Activated naive CD8-positive, alpha-beta T cell (primary cell): ENCODE measurements around the gene ABO.
A peak's percentile ranks its signal among the peaks of the same experiment; 100 is the strongest.
"Not testable (repeated sequence)": the region's sequence is repeated elsewhere in the genome, so short reads cannot be mapped to it uniquely, and the experiment has no call there.

Experiments
- H3K27ac Mint-ChIP-seq: one replicate; pipeline ENCODE4 v1.8.0; 2021; ENCODE audit warnings: mixed read lengths
- H3K27me3 Mint-ChIP-seq: one replicate; pipeline ENCODE4 v1.8.0; 2021; ENCODE audit warnings: mixed read lengths
- H3K36me3 Mint-ChIP-seq: one replicate; pipeline ENCODE4 v1.8.0; 2021; ENCODE audit warnings: mixed read lengths
- H3K4me1 Mint-ChIP-seq: one replicate; pipeline ENCODE4 v1.8.0; 2021; ENCODE audit warnings: low read depth, mixed read lengths
- H3K4me3 Mint-ChIP-seq: one replicate; pipeline ENCODE4 v1.8.0; 2021; ENCODE audit warnings: mild to moderate bottlenecking, mixed read lengths
- H3K9me3 Mint-ChIP-seq: one replicate; pipeline ENCODE4 v1.8.0; 2021; ENCODE audit warnings: low read depth, mixed read lengths

The ABO gene

DNA sequence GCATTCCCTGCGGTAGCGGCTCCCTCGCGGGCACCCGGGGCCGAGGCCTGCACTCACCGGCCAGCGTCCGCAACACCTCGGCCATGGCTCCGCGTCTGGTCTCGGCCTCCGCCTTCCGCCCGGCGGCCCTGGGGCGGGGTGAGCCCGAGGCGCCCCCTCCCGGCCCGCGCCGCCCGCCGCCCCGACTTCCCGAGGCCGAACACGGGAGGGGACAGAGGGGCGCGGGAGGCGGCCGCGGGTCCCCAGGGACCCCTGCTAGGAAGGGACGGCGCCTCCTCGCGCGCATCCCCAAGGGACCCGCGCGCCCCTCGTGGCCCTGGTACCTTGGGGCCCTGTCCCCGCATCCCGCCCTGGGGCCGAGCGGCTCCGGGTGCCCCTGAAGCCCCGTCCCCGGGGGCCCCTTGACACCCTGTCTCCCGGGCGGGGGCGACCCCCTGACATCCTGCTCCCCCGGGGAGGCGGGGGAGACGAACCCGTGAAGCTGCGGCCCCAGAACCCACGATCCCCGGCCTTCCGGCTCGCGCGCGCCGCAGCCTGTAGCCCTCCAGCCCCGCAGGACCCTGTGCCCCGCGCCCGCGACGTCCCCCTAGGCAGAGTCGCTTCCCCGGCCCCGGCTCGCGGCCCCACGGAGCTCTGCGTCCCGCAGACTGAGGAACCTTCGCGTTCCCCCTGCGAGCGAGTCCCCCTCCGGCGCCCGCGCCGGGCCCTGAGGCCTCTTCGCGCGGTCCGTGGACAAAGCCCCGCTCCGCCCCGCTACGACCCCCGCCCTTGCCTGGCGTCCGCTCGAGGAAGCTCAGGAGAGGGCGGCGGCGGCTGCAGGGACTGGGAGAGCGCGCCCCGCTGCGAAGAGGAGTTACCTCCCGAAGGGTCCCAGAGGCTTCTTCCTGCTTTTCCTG, at the start of gene ABO:
ABO (minus strand) TSS at position 97 of the 896 bp plus-strand sequence.
- peaks cover 4% of the 10 kb centered on the region for H3K4me1 Mint-ChIP-seq
- H3K27me3 Mint-ChIP-seq: peaks cover 22% of the 10 kb centered on the region
- H3K9me3 Mint-ChIP-seq: no peaks in the 10 kb centered on the region
- H3K4me3 Mint-ChIP-seq: peak within 1 kb of the TSS; percentile 44
- no peaks in the 10 kb centered on the region for H3K36me3 Mint-ChIP-seq
- H3K27ac Mint-ChIP-seq: no peak within 1 kb of the TSS

DNA sequence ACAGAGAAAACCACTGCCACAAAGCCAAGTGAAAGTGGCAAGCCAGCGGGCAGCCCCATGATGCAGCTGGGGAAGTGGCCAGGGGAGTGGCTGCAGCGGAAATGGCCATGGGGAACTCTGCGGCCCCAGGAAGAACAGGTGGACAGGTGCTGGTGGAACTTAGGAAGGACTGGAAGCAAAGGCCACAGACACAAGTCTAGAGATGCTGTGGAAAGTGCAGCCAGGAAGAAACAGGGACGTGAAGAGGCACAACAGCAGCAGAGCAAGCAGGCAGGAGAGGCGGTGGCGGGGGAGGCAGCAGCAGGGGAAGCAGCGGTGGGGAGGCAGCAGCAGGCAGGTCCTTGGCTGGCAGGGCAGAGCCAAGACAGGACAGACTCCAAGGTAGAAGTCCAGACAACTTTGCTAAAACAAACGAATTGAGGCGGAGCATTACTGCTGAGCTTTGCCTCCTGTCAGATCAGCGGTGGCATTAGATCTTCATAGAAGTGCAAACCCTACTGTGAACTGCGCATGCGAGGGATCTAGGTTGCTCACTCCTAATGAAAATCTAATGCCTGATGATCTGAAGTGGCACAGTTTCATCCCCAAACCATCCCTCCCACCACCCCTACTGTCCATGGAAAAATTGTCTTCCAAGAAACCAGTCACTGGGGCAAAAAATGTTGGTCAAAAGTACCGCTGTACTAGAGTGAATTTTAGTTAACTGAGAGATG, 49.1 kb upstream of the ABO start:
- H3K4me3 Mint-ChIP-seq: no peak overlapping the region
- peaks cover 7% of the 10 kb centered on the region for H3K4me1 Mint-ChIP-seq
- no peaks in the 10 kb centered on the region for H3K9me3 Mint-ChIP-seq
- no peaks in the 10 kb centered on the region for H3K36me3 Mint-ChIP-seq
- H3K27me3 Mint-ChIP-seq: no peaks in the 10 kb centered on the region
- H3K27ac Mint-ChIP-seq: no peak overlapping the region

DNA sequence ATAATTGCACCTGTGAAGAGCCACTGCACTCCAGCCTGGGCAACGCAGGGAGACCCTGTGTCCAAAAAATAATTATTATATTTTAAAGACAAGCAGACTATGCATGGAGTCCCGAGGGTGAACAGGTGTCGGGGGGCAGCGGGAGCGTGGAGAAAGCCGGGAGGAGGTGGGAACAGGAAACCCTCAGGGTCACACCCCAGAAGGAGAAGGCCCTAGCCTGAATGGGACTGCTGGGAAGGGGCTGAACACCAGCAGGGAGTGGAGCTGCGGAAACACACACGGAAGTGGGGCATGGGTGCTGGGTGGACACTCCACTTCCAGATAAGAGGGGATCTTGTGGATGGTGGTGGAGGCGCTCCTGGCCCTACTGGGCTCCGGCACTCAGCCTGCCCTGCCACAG, 48.2 kb upstream of the ABO start:
- peaks cover 1% of the 10 kb centered on the region for H3K4me1 Mint-ChIP-seq
- H3K27me3 Mint-ChIP-seq: no peaks in the 10 kb centered on the region
- H3K36me3 Mint-ChIP-seq: no peaks in the 10 kb centered on the region
- H3K27ac Mint-ChIP-seq: no peak overlapping the region
- H3K4me3 Mint-ChIP-seq: no peak overlapping the region
- H3K9me3 Mint-ChIP-seq: no peaks in the 10 kb centered on the region

DNA sequence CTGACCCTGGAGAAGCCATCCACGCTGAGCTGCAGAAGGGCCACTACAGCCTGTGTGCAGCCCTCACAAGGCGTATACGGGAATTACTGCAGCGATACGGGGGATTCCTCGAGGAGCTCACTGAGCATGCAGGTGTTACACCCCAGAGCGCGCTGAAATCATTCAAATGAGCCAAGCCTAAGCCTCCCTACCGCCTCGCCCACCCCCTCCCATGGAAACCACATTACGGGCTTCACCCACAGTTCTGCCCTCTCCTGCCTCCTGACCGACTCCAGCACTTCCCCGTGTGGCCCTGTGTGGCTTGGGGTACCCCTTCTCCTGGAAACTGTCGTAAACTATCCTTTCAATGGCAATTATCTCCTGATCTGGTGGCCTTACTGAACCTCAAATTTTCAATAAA, 47.7 kb upstream of the ABO start:
- Mint-ChIP-seq H3K27ac (no peak overlapping the region), H3K4me3 (no peak overlapping the region), H3K36me3 (no peaks in the 10 kb centered on the region), H3K27me3 (no peaks in the 10 kb centered on the region), H3K9me3 (no peaks in the 10 kb centered on the region), H3K4me1 (peaks cover 1% of the 10 kb centered on the region)

DNA sequence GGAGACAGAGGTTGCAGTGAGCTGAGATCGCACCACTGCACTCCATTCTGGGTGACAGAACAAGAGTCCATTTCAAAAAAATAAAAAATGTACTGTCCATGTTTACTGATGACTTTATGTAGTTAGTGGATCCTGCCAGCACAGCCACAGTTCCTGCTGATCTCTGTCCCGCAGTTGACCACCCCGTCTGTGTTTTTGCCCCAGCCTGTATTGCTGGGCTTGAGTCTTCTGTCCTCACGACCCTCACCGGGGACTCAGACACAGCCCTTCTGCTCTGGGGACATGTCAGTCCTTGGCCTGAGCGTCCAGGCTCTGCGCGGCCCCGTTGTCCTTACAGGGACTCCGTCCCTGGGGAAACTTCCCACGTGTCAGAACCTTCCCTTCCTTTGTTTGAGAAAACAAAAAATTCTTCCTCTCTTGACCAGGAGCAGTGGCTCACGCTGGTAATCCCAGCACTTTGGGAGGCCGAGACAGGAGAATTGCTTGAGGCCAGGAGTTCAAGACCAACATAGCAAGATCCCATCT, 46.5 kb upstream of the ABO start:
- Mint-ChIP-seq H3K27me3 (peaks cover 2% of the 10 kb centered on the region), H3K36me3 (no peaks in the 10 kb centered on the region), H3K4me1 (peaks cover 1% of the 10 kb centered on the region), H3K9me3 (no peaks in the 10 kb centered on the region), H3K4me3 (no peak overlapping the region), H3K27ac (no peak overlapping the region)

DNA sequence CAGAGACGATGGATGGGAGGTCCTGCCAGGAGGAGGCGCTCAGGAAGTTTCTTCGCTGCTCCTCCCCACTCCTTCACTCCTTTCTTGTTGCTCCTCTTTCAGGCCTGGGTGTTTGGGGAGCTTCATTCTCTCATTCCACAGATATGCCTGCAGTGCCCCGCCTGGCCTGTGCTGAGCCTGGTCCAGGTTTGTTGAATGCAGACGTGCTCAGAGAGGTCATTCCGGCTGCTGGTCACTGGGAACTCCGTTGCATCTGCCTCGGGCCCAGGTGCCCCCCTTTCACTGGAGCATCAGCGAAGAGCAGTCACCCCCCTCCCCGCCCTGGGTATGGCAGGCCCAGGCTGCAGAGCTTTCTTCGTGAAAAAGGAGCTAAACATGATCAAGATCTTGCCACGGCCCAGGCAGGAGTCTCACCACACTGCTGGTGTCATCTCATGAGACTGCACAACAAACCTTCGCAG, 45.5 kb upstream of the ABO start:
- Mint-ChIP-seq H3K4me1 (no peaks in the 10 kb centered on the region), H3K9me3 (no peaks in the 10 kb centered on the region), H3K36me3 (no peaks in the 10 kb centered on the region), H3K4me3 (no peak overlapping the region), H3K27ac (no peak overlapping the region), H3K27me3 (peaks cover 2% of the 10 kb centered on the region)

DNA sequence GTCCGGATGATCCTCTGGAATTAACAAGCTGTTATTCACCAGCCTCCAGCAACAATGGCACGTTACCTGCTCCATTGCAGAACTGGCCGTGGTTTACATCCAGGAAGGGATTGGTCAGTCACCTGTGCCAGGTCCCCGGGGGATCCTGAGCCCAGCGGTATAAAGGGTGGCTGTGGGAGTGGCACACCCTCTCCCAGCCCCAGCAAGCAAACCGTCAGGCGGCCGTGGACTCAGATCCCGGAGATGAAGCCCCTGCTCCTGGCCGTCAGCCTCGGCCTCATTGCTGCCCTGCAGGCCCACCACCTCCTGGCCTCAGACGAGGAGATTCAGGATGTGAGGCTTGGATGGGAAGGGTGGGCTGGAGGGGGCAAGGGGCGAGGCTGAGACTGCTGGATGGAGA, 42.5 kb upstream of the ABO start:
- not testable (repeated sequence) for H3K27me3 Mint-ChIP-seq, H3K36me3 Mint-ChIP-seq, H3K4me1 Mint-ChIP-seq, H3K9me3 Mint-ChIP-seq, H3K4me3 Mint-ChIP-seq, H3K27ac Mint-ChIP-seq

DNA sequence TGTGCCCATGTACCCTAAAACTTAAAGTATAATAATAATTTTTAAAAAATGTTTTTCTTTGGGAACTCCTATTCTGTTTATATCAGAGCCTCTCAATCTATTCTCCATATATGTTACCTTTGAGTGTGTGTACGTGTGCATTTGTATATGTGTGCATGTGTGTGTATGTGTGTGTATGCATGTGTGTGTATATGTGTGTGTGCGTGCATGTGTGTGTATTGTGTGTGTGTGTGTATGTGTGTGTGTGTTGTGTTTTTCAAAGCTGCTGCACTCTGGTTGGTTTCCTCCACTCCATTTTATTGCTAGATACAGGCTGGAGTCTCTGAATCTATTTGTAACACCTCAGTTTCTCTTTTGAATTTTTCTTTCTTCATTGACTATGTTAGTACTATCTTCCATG, 41.0 kb upstream of the ABO start:
- Mint-ChIP-seq H3K9me3 (no peaks in the 10 kb centered on the region), H3K27ac (no peak overlapping the region), H3K36me3 (no peaks in the 10 kb centered on the region), H3K4me1 (no peaks in the 10 kb centered on the region), H3K4me3 (no peak overlapping the region), H3K27me3 (peaks cover 2% of the 10 kb centered on the region)

DNA sequence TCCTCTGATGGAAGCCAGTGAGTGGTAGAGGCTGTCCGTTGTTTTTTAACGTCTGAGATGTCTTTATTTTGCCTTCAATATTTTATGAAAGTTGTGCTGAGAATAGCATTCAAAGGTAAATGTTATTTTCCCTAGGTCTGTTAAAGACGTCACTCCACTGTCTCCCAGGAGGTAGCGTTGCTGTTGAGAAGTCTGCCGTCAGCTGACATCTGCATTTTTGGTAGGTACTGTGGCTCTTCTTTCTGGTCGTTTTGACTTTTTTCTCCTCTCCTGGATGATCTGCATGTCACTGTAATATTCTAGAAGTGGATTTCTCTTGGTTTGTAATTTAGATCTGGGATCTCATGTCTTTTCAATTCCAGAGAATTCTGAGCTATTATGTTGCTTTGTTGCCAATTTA, 34.6 kb upstream of the ABO start:
- H3K36me3 Mint-ChIP-seq: no peaks in the 10 kb centered on the region
- no peaks in the 10 kb centered on the region for H3K9me3 Mint-ChIP-seq

DNA sequence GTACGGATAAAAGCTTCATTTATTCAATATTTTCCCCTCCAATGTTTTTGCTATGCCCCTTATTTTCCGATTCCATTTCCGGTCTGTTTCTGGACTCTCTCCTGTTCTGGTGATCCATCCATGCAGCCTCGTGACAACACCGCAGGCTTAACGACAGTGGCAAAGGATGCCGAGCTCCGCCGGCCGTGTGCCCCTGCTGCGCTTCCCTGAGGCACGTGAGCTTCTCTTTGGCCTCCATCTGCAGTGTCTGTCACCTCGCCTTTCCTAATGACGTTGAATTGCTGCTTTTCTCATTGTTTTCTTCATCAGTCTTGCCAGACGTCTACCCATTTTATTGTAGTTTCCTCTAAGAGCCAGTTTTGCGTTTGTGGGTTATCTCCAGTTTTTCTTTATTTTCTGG, 32.3 kb upstream of the ABO start:
- Mint-ChIP-seq H3K27ac (no peak overlapping the region), H3K4me3 (no peak overlapping the region), H3K9me3 (no peaks in the 10 kb centered on the region), H3K36me3 (no peaks in the 10 kb centered on the region), H3K27me3 (peaks cover 8% of the 10 kb centered on the region), H3K4me1 (no peaks in the 10 kb centered on the region)

More for the DNA sequence above, 34.6 kb upstream of the ABO start:
- Mint-ChIP-seq H3K27ac (no peak overlapping the region), H3K4me3 (no peak overlapping the region), H3K4me1 (no peaks in the 10 kb centered on the region), H3K27me3 (peaks cover 8% of the 10 kb centered on the region)

DNA sequence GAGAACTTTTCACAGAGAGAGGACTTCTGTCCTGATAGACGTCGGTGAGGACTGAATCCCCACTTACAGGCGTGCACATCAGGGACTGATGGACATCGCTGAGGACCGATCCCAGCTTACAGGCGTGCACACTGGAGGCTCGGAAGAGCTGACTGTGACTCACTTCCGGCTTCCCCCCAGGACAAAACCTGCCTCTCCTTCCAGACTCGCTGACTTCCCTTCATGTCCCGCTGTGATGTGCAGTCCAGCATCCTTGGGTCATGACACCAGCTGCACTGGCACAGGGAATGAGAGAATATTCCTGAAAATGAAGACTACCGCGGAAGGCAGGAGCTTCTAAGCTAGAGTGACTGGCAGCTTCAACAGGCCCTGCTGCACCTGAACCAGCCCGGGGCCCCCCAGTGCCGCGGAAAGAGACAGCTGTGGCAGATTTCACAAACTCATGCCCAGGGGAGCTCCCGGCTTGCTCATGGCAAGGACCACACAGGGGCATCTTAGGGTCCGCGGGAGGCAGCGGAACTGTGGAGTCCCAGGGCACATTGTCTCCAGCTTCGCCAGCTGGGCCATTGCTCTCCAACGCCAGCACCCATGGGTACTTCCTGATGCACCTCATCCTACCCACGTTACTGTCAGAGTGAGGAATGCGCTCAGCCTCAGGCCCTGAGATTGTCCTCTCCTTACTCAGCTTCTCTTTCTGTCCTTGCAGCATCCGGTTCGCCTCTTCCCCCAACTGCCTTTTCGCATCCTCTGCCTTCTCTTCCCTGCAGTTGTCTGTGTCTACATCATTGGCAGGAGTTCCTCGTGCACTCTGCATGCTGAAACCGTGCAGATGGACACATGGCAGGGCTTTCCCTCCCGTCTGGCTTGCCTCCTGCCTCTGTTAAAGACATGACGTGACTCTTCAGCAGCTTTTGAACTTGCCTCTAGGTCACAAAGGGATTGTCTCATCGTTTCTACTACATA, 31.5 kb upstream of the ABO start:
- Mint-ChIP-seq H3K4me1 (no peaks in the 10 kb centered on the region), H3K27me3 (peaks cover 8% of the 10 kb centered on the region), H3K4me3 (no peak overlapping the region), H3K27ac (no peak overlapping the region), H3K9me3 (no peaks in the 10 kb centered on the region), H3K36me3 (no peaks in the 10 kb centered on the region)

DNA sequence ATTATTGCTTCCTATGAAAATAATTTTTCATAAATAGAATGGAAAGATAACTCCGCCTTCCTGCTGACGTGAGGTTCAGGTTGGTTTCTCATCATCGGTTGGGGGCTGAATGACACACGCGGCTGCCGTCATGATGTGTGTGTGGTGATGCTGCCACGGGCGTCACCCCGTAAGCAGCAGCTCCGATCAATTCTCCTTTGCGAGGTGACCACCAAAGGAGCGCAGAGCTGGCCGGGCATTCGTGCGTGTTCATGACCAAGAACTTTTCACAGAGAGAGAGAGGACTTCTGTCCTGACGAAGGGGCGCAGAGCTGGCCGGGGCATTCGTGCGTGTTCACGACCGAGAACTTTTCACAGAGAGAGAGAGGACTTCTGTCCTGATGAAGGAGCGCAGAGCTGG, 30.7 kb upstream of the ABO start:
- Mint-ChIP-seq H3K4me3 (no peak overlapping the region), H3K9me3 (no peaks in the 10 kb centered on the region), H3K27me3 (peaks cover 8% of the 10 kb centered on the region), H3K36me3 (no peaks in the 10 kb centered on the region), H3K27ac (no peak overlapping the region), H3K4me1 (no peaks in the 10 kb centered on the region)

DNA sequence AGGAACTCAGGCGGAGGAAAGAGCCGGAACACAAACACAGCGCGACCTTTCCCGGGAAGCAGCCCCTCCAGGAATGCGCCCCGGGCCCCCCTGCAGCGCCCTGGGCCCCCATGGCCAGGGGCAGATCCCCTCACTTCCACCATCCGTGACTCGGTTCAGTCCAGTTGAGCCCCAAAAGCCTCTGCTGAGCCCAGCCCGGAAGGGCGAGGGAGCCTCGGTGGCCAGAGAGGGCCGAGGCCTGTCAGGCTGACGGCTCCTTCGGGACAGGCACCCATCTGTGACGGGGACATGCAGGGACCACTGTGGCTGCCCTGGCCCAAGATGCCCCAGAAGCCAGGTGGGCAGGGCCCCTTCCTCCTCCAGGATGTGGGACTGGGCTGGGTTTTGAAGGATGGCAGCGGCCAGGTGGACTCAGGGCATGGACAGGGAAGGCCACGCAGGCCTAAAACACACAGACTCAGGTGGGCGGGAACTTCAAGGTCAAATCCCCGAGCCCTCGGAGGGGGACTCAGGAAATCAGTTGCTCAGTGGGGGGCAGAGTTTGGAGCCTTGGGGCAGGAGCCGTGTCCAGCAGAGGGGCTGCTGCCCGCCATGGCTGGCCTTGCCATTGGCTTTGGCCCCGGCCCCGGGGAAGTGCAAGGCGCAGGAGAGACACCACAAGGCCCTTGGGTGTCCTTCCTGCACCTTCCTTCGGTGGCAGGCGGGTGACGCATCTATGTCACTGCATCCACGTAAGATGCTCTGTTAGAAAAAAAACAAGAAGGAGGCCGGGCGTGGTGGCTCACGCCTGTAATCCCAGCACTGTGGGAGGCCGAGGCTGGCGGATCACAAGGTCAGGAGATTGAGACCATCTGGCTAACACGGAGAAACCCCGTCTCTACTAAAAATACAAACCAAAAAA, 29.7 kb upstream of the ABO start:
- H3K27ac Mint-ChIP-seq: no peak overlapping the region
- H3K4me3 Mint-ChIP-seq: no peak overlapping the region
- H3K27me3 Mint-ChIP-seq: peaks cover 6% of the 10 kb centered on the region

DNA sequence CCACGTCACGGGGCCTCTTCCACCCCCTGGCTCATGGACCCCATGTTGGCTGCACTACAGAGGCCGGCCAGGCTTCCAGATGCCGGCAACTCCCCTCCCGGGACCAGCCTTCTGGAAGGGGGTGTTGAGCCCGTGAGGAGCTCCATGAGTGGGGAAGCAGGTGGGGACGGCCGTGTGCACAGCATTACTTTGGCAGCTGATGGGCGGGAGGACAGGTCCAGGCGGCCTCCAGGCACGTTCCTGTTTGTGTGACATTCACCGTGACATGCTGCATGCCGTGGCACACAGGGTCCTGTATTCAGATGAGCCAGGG, 29.1 kb upstream of the ABO start:
- Mint-ChIP-seq H3K36me3 (no peaks in the 10 kb centered on the region), H3K9me3 (no peaks in the 10 kb centered on the region), H3K4me1 (no peaks in the 10 kb centered on the region), H3K27me3 (peaks cover 3% of the 10 kb centered on the region), H3K27ac (no peak overlapping the region), H3K4me3 (no peak overlapping the region)

More for the DNA sequence above, 29.7 kb upstream of the ABO start:
- Mint-ChIP-seq H3K9me3 (no peaks in the 10 kb centered on the region), H3K4me1 (no peaks in the 10 kb centered on the region), H3K36me3 (no peaks in the 10 kb centered on the region)
